ENCODE data around the gene RAP1GDS1.

The RAP1GDS1 gene, protein sequence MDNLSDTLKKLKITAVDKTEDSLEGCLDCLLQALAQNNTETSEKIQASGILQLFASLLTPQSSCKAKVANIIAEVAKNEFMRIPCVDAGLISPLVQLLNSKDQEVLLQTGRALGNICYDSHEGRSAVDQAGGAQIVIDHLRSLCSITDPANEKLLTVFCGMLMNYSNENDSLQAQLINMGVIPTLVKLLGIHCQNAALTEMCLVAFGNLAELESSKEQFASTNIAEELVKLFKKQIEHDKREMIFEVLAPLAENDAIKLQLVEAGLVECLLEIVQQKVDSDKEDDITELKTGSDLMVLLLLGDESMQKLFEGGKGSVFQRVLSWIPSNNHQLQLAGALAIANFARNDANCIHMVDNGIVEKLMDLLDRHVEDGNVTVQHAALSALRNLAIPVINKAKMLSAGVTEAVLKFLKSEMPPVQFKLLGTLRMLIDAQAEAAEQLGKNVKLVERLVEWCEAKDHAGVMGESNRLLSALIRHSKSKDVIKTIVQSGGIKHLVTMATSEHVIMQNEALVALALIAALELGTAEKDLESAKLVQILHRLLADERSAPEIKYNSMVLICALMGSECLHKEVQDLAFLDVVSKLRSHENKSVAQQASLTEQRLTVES

DNA sequence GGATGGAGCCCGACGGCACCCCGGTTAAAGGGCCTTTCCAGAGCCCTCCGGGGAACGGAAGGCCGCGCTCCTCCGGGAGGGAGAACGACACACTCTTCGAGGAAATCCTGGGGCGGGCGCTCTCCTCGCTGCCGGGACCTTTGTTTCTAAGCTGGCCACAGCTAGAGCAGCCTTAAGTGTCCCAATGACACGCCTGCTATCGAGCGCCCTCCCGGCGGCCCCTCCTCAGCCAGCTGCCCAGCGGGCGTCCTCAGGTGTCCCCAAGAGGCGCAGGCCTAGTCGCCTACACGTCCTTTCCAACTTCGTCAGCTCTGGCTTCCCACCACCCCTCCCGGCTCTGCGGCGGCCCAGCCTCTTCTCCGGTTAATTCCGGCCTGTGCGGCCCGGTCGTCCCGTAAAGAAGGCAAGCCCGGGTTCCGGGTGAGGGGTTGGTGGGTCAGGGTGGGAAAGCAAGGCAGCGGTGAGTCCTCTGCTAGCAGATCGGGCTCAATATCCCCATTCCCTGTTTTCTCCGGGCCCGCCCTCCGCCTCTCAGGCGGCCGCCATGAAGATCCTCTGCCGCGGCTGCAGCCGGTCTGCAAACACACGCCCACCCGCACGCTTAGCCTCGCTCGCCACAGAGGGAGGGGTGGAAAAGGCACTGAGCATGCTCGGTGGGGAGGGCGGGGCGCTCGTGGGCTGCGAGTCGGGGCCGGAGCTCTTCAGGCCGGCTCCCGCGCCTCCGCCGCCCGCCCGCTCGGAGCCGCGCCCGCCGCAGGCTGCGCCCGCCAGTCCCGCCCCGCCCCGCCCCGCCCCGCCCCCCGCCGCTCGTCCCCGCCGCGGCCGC, at the start of gene RAP1GDS1:
RAP1GDS1 (plus strand) TSS at position 806 of the 826 bp plus-strand sequence. CDS start 182 bp downstream, outside the sequence.
- peak; percentile 98 for DNase-seq

DNA sequence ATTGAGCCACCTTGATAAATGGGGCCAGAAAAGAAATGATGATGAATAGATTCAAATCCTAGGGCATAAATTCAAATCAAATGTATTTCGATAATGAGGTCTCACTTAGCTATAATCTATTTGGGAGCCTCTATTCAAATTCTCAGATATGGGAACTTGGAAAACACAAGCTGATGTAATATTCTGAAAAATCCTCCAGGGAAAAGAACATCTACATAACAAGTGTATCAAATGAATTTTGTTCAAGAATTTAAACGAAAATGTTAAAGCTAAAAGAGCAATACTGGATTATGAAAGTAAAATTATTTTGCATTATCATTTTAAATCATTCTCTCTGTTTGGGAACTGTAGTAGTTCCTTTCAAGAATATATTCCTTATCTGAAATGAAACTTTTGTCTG, 38.9 kb upstream of the RAP1GDS1 start:
- no peak for DNase-seq

DNA sequence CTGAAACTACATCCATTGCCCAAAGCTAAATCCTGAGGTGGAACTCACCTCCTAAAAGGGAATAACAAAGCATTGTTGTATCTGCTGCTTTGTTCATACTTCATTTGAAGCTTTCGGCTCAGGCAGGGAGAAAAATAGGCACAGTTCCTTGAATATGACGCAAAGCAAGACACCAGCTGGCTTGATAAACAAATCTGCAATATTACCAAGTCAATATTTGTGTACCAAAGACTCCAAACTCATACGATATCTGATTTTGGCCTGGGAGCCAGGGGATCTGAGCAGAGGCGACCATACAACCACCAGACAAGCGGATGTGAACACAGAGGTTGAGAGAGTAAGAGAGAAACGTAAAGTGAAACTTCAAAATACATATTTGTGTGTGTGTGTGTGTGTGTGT, 34.8 kb upstream of the RAP1GDS1 start:
- no peak for DNase-seq

DNA sequence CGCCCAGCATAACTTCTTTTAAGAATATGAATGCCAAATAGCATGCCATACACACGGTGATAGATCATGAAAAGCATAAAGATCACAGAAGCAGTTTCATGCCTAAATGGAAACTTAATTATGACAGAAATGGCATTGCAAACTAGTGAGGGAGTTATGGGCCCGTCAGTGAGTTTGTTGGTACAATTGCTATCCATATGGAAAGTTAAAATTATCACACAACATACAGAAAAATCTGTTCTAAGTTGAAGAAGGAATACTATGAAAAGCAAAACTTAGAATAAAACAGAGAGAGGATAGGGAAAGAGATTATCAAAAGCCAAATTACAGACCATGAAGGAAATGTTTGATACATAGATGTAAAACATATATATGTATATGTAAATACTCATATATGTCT, 30.2 kb upstream of the RAP1GDS1 start:
- no peak for DNase-seq

DNA sequence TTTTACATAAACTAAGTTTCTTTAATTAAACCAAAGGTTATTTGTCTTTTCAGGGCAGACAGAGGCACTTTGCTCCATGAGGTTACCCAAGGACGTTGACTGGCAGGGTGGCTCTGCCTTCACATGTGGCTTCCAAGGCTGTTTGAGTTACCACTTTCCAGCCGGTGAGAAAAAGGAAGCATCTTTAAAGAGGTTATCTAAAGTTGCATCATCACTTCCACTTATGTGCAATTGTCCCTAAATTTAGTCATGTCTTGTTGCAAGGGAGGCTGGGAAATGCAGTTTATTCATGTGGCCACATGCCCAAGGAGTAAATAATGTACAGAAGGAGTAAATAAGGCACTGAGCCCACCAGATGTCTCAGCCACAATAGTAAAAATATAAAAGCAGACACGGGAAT, 29.0 kb upstream of the RAP1GDS1 start:
- peak; percentile 56 for DNase-seq

DNA sequence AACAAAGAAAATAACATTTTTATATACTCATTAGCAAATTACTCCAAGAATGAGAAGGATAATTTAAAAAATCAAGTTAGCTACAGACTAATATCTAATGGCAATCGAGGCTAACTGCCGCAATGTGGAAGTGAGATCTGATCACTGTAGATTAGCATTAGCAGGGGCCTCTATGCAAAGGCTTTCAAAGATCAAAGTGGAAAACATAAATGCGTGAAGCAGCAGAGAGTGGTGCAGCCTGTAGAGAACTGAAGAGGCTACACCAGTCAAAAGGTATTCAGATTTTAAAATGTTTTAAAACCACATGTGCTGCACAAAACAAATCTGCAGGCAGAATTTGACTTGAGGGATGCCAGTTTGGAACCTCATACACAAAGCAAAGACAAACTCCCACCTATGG, 24.0 kb upstream of the RAP1GDS1 start:
- no peak for DNase-seq

DNA sequence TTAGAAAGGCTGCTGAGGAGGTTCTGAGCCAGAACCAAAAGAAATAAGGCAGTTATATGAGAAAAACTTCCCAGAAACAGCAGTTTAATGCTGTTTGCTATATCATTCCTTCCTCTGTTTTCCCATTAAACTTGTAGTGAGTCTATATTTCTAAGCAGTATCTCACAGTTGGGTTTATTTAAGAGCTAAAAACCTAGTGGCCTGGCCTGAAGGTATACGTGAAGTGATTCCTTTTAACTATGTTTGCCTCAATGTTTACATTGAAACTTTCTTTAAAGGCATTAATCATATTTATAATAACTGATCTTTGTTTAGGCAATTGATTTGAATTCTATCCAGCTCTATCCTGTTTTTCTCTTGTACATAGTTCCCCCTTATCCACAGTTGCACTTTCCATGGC, 19.1 kb upstream of the RAP1GDS1 start:
- DNase-seq = no peak

DNA sequence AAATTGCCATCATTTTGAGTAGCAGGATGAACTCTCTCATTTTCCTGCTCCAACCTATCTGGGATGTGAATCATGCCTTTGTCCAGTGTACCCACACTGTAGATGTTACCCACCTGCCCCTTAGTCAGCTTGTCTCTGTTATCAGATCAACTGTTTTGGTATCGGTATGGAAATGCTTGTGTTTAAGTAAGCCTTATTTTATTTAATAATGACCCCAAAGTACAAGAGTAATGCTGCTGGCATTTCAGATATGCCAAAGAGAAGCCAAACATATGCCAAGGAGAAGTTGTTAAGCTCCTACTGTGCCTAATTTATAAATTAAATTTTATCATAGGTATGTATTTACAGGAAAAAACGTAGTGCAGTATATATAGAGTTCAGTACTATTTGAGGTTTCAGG, 18.6 kb upstream of the RAP1GDS1 start:
- DNase-seq = no peak

DNA sequence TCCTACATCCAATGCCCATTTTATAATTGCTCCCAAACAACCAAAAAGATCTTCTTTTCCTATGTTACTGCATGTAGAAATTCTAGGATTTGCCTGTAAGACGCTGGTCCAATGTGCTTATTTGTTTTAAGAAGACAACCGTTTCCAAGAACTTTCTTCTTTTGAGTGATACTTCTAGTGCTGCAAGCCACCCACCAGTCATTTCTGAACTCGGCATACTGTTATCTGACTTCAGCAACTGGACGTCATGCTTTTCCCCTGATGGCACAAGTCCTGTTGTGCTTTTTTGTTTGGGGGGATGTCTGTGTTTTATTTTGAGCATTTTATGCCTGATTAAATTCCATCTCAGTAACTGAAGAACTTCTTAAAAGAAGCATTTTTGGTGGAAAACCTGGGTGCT, 16.0 kb upstream of the RAP1GDS1 start:
- DNase-seq = no peak

DNA sequence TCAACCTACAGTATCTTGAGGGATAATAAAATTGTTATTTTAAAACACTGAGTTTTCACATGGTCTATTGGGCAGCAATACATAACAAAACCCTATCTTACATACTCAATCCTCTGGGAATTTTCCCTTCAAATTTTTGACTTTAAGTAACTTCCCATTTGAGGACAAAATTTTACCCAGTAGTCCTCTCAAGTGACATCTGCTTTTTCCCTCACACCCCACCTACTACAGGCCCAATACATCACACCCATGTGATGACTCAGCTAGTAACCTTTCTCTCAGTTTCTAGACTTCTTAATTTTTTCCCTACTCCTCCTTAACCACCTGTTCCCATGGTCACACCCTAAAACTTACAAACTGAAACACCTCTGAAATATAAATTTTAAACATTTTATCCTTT, 12.2 kb upstream of the RAP1GDS1 start:
- no peak for DNase-seq

DNA sequence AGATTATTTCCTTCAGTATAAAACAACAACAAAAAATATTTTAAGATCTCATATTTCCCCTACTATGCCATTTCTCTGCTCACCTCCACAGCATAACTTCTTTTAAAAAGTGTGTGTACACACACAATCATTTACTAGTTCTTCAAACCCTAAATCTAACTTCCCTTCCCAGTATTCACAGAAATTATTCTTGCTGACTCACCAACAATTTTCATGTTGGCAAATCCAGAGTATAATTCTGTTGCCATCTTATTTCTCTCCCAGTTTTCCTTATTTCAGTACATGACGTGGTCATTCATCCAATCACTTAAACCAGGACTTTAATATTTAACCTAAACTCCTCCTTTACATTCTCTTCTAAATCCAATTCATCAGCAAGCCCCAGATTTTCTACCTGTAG, 11.4 kb upstream of the RAP1GDS1 start:
- no peak for DNase-seq

DNA sequence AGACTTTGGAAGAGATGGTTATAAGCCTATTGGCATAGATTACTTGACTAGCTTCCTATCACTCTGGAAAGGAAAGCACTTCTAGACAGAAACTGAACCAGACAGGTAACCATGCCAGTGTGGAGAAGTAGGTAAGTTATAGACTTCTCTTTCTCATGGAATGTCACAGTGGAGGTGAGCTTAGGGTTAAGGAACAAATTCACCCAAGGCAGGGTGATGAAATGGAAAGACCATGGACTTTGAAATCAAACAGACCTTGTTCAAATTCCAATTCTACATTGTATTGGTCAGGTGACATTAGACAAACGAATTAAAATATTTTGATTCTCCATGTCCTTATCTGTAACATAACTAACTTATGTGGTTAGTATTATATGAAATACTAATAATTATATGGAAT, 7.7 kb upstream of the RAP1GDS1 start:
- DNase-seq = no peak

DNA sequence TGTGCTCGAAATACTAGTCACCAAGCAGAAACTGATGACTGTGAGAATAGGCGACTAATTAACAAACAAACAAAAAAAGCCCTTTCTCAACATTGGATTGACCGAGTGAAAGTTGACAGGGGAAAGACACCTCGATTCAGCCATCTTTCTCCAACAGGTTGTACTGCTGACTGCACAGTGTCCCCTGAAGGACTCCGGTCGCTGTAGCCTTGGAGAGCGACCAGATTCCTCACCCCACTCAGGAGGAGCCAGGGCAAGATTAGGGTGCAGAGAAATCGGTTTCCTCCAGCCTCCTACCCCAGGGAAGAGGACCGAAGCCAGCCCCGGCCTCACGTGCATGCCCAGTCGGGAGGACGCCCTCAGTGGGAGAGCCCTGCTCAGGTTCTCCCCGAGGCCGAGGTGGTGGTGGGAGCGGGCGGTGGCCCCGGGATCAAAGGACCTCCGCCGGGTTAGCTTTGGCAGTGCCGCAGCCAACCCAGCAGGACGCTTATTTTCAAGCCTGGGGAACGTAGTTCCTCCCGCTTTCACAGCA, 1.1 kb upstream of the RAP1GDS1 start:
- DNase-seq = no peak

DNA sequence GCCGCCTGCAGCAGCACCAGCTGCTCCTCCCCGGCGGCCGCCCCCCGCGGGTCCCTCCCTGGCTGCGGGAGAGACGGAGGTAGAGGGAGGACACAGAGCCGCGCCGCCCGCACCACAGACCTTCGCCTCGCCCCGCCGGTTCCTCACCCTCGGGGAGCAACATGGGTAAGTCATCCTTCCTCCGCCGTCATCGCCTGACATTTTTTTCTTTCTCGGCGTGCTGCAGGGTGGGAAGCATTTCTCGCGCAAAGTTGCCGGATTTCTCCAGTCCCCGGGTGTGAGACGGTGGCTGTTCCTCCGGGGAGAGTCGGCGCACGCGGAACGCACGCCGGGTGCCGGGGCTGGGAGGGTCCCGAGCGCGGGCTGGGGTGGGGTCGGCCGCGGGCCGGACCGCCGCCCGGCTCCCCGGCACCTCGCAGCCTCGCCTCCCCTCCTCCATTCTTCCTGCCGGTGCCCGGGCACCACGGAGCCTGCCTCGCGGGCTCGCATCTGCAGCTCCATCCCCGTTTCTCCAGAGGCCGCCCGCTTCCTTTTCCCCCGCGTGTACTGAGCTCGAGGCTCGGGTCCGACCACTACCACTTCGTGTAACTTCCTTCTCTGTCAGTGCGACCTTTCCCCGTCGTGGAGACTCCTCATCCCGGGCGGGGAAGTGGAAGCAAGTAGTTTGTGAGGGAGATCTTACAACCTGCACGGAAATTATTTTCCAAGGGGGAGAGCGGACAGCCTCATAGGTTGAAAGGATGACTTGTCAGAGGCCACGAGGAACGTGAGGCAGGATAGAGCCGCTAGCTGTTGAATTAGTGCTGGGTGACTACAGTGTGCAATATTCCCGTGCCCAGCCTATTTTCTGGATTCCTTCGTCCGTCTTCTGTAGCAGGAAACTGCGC, 464 bp downstream of the RAP1GDS1 start:
- peak; percentile 57 for DNase-seq

DNA sequence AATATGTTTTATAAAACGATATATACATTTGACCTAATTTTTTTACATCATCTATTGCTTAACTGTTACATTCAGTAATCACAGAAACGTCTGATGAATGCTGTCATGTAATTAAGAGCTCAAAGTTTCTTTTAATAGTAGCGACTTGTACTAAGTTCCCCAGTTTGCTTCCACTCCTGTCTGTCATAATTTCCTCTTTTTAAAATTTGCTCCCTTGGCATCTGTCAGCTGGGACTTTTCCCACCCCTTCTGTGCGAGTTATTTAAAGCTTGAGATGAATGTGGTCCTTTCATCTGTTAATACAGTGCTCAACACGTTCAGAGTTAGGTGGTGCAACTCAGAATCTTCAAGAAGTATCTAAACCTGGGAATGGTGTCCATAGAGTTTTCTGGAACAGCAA, 1.2 kb downstream of the RAP1GDS1 start:
- DNase-seq = peak; percentile 67

DNA sequence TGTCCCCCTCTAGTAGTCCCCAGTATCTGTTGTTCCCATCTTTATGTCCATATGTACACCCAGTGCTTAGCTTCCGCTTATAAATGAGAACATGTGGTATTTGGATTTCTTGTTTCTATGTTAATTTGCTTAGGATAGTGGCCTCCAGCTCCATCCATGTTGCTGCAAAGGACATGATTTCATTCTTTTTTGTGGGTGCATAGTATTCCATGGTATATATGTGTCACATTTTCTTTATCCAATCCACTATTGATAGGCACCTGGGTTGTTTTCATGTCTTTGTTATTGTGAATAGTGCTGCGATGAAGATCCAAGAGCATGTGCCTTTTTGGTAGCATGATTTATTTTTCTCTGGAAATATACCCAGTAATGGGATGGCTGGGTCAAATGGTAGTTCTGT, 6.3 kb downstream of the RAP1GDS1 start:
- no peak for DNase-seq

DNA sequence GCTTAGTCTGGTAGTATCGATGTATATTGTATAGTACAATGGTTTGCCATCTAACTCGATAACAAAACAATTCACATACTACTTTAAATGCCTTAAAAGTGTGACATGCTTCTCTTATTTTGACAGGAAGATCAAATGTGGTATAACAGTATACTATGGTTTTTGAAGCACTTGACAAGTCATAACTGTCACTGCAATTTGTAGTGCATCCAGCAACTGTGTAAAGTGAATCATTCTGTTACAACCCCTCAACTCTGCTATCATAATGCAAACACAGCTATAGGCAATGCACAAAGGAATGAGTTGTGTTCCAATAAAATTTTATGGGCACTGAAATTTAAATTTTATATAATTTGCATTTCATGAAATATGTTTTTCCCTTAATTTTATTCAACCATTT, 14.0 kb downstream of the RAP1GDS1 start:
- no peak for DNase-seq

DNA sequence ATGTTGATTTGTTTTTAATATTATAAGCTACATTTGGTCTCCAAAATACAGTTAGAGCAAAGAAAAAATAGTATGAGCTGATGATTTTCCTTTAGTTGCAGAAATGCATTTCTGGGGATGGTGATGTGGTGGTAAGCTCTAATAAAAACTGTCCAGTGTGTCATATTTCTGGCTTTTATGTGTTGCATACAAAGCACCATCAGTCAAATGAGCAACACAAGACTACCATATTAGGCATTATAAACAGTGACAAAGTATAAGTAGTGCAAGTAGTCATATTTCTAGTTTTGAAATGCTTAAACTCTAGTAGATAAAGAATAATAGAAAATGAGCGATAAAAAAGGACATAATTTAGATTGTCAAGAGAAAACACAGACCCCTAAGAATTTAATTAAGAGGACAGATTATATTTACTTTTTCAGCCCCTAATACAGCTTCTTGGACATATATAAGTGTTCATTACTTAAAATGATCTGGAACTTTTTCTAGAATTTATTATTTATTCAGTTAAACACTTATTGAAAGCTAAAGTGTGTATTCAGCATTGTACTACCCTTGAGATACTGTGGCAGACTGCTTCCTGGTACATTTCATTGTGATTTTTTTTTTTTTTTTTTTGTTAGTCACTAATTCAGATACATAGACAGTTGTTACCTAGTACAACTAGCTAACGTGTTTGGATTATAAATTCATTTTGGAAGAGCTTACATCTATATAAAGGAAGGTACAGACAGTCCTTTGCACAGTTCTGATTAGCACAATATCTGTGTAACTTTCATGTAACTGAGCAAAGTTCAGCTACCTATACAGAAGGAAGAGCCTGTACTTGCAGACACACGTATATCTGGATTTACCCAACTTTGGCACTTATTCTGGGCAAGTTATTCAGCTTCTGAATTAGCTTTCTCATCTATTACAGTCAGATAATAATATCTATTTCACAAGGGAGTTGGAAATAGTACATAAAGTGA, 22.3 kb downstream of the RAP1GDS1 start:
- DNase-seq = no peak

DNA sequence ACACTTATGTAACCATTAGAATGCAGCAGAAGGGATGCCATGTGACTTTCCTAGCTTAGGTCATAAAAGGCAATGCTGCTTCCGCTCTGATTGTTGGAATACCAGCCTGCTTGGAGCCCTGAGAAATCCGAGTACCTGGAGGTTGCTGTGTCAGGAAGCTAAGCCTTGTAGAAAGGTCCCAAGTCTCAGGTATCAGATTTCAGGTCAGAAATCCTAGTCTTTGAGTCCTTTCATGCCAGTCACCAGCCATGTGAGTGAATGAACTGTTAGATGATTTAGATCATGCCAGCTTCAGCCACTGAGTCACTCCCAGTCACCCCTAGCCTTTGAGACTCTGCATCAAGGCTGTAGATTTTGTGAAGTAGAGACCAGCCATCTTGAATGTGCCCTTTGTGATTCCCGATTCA, 23.5 kb downstream of the RAP1GDS1 start:
- no peak for DNase-seq

DNA sequence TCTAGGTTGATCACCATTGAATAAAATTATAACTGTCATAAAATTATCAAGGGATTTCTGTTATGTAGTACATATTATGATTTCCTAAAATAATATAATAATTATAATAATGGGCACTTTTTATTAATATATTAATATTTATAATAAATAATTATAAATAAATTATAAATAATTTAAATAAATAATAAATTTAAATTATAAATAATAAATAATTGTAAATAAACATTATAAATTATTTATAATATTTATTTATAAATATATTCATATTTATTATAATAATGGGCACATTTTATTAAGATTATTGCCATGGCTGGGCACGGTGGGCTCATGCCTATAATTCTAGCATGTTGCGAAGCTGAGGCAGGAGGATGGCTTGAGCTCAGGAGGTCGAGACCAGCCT, 24.5 kb downstream of the RAP1GDS1 start:
- no peak for DNase-seq

DNA sequence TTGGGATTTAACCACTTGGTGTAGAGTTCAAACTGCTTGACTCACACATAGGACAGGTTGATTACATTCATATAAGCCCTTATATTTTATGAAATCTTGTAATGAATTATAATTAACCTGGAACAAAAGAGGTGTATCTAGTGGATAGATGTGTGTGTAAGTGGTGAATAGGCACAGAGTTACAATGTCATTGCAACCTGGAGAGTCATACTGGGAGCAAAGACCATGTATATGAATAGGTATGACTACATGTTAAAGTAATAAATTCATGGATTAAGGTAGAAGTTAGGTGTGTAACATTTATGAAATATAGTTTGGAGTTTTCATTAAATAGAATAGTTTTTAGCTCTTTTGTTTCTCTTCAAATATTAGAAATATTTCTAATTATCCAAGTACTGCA, 26.1 kb downstream of the RAP1GDS1 start:
- DNase-seq = no peak
